Lower leg skin (tissue), 3 donors: ENCODE measurements around the gene AACS.

Experiments
- POLR2A ChIP-seq, 2 donors: fragments of 450-650 bp; IDR thresholded peaks; one replicate each; pipeline ENCODE4 v1.6.1; 2016 to 2017; ENCODE audit warnings: antibody characterized with exemption in 2 of 2, mild to moderate bottlenecking in 1 of 2, moderate library complexity in 1 of 2
- TF ChIP-seq, protein P1 (sequence below), 3 donors: fragments of 450-650 bp; IDR thresholded peaks; one replicate each; pipeline ENCODE4 v1.5.1; 2016; ENCODE audit warnings: antibody characterized with exemption in 3 of 3, mild to moderate bottlenecking in 3 of 3, moderate library complexity in 2 of 3

DNA sequence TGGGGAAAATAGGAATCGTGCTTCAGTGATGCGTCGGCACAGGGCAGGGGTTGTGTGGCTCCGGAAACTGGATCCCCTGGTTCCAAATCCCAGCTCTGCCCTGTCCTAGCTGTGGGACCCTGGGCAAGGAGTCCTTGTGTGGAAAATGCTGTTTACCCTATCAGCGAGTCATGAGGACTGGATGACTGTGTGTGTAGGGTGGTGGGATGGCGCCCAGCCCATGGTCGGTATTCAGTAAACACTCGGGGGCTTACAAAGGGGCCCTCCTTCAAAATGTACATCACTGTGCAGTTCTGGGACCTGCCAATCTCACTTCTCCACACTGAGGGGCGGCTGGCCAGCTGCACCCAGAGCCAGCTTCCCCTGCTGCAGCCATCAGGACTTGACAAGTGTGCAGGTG, 47.4 kb upstream of the AACS start:
- TF ChIP-seq, protein P1, sequence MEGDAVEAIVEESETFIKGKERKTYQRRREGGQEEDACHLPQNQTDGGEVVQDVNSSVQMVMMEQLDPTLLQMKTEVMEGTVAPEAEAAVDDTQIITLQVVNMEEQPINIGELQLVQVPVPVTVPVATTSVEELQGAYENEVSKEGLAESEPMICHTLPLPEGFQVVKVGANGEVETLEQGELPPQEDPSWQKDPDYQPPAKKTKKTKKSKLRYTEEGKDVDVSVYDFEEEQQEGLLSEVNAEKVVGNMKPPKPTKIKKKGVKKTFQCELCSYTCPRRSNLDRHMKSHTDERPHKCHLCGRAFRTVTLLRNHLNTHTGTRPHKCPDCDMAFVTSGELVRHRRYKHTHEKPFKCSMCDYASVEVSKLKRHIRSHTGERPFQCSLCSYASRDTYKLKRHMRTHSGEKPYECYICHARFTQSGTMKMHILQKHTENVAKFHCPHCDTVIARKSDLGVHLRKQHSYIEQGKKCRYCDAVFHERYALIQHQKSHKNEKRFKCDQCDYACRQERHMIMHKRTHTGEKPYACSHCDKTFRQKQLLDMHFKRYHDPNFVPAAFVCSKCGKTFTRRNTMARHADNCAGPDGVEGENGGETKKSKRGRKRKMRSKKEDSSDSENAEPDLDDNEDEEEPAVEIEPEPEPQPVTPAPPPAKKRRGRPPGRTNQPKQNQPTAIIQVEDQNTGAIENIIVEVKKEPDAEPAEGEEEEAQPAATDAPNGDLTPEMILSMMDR (IDR thresholded peaks at IDR 0.05) = no peak
- no peak for TF ChIP-seq POLR2A (IDR thresholded peaks at IDR 0.05)
